ENCODE results near the gene DNTT.

- TF ChIP-seq EZH2 (IDR thresholded peaks at IDR 0.05), result no peak
- no peak for TF ChIP-seq POLR2AphosphoS5 (IDR thresholded peaks at IDR 0.05; ENCODE audit: borderline replicate concordance, low read depth, low read length)
- no peak for TF ChIP-seq FOXP2 (optimal IDR thresholded peaks at IDR 0.05; ENCODE audit: control extremely low read depth, extremely low read length, insufficient read depth)
These were observed 73.6 kb downstream of the DNTT start for GRCh38 chr10:96377816-96378294.

All from SK-N-MC (cell line).